IMR-90 (cell line): ENCODE data around the gene GATA2. TPM values are rescaled to one million over a fixed set of nuclear protein-coding genes. Genes with fewer than 3 reads are reported as not detected.

Experiments
- ATAC-seq: fragments of 200-7000 bp; cut with Tn5 transposase; 2 replicates; pipeline ENCODE4 v1.9.1; 2020; ENCODE audit warnings: low read depth, mild to moderate bottlenecking, moderate library complexity
- BruUV-seq: library from RNA; stranded (reverse); fragments of 400-500 nt; replicated peaks from 2 replicates; lab custom pipeline; 2021; lab: Mats Ljungman, UMichigan
- CTCF ChIA-PET: fragments of 300-600 bp; formaldehyde crosslinking; extraction: SDS; loops from one replicate; lab custom pipeline; 2021; ENCODE audit warnings: antibody characterized with exemption; lab: Yijun Ruan, JAX
- POLR2A ChIA-PET: fragments of 300-600 bp; sonication (Branson Sonifier 250); formaldehyde crosslinking; loops from one replicate; lab custom pipeline; 2022; ENCODE audit warnings: antibody characterized with exemption; ENCODE audit not compliant: unreplicated experiment; lab: Charles Lee
- DNase-seq: peaks from one replicate; pipeline ENCODE4 v3.0.0; 2013
- H2AFZ ChIP-seq: replicated peaks from 2 replicates; pipeline ENCODE3; 2013; ENCODE audit warnings: low read length, mild to moderate bottlenecking; ENCODE audit not compliant: poor library complexity
- H2AK5ac ChIP-seq: 2 replicates; pipeline ENCODE4 v1.6.1; 2013; ENCODE audit warnings: low read depth, low read length, inconsistent platforms
- H2AK9ac ChIP-seq: replicated peaks from 2 replicates; pipeline ENCODE3; 2013; ENCODE audit warnings: mild to moderate bottlenecking, low read depth, low read length, moderate library complexity; ENCODE audit not compliant: poor library complexity
- H2BK120ac ChIP-seq: 2 replicates; pipeline ENCODE4 v1.6.1; 2013; ENCODE audit warnings: low read depth, low read length, inconsistent platforms
- H2BK15ac ChIP-seq: 3 replicates; pipeline ENCODE4 v1.6.1; 2013; ENCODE audit warnings: low read depth, low read length, inconsistent platforms
- H2BK20ac ChIP-seq: 2 replicates; pipeline ENCODE4 v1.6.1; 2013; ENCODE audit warnings: low read depth, mild to moderate bottlenecking, inconsistent platforms, low read length, moderate library complexity
- H2BK5ac ChIP-seq: 2 replicates; pipeline ENCODE4 v1.6.1; 2013; ENCODE audit warnings: mild to moderate bottlenecking, low read depth, low read length, inconsistent platforms; ENCODE audit not compliant: poor library complexity, severe bottlenecking
- H3K14ac ChIP-seq: replicated peaks from 2 replicates; pipeline ENCODE4 v1.6.1; 2013; ENCODE audit warnings: low read depth, low read length, inconsistent platforms
- H3K18ac ChIP-seq: 2 replicates; pipeline ENCODE4 v1.6.1; 2013; ENCODE audit warnings: low read depth, low read length, control low read depth
- H3K23ac ChIP-seq: 2 replicates; pipeline ENCODE4 v1.6.1; 2013; ENCODE audit warnings: low read depth, low read length, inconsistent platforms
- H3K27ac ChIP-seq: 2 replicates; pipeline ENCODE4 v1.5.1; 2013; ENCODE audit warnings: mild to moderate bottlenecking, control low read depth, low read length; ENCODE audit not compliant: insufficient read depth
- H3K27me3 ChIP-seq: 2 replicates; pipeline ENCODE4 v1.6.1; 2013; ENCODE audit warnings: low read length; ENCODE audit not compliant: control insufficient read depth, insufficient read depth
- H3K36me3 ChIP-seq: 2 replicates; pipeline ENCODE4 v1.6.1; 2013; ENCODE audit warnings: low read length, mixed read lengths; ENCODE audit not compliant: control insufficient read depth, insufficient read depth
- H3K4ac ChIP-seq: 2 replicates; pipeline ENCODE4 v1.6.1; 2013; ENCODE audit warnings: low read depth, low read length, inconsistent platforms
- H3K4me1 ChIP-seq: 2 replicates; pipeline ENCODE4 v1.6.1; 2013; ENCODE audit warnings: low read length, mixed read lengths; ENCODE audit not compliant: control insufficient read depth, insufficient read depth
- H3K4me2 ChIP-seq: 2 replicates; pipeline ENCODE4 v1.6.1; 2013; ENCODE audit warnings: low read depth, mild to moderate bottlenecking, control low read depth, low read length, moderate library complexity
- H3K4me3 ChIP-seq: 2 replicates; pipeline ENCODE4 v1.5.1; 2013; ENCODE audit warnings: low read depth, mild to moderate bottlenecking, control low read depth, low read length, moderate library complexity; ENCODE audit not compliant: insufficient read depth
- H3K56ac ChIP-seq: 2 replicates; pipeline ENCODE4 v1.6.1; 2013; ENCODE audit warnings: low read length, inconsistent platforms; ENCODE audit not compliant: insufficient read depth; ENCODE audit errors: extremely low read depth
- H3K79me1 ChIP-seq, 2 experiments: 2 replicates each; pipeline ENCODE4 v1.6.1; 2013; ENCODE audit warnings: low read length in 2 of 2, inconsistent platforms in 1 of 2, low read depth in 1 of 2
- H3K9ac ChIP-seq: 2 replicates; pipeline ENCODE4 v1.6.1; 2013; ENCODE audit warnings: low read depth, low read length, control low read depth
- H3K9me1 ChIP-seq: 2 replicates; pipeline ENCODE4 v1.6.1; 2013; ENCODE audit warnings: low read length, inconsistent platforms; ENCODE audit not compliant: insufficient read depth
- H3K9me3 ChIP-seq: 2 replicates; pipeline ENCODE4 v1.6.1; 2013; ENCODE audit warnings: low read length; ENCODE audit not compliant: control insufficient read depth, insufficient read depth
- H4K20me1 ChIP-seq: 2 replicates; pipeline ENCODE4 v1.6.1; 2013; ENCODE audit warnings: low read length, inconsistent platforms; ENCODE audit not compliant: insufficient read depth
- H4K5ac ChIP-seq: 2 replicates; pipeline ENCODE4 v1.6.1; 2013; ENCODE audit warnings: mild to moderate bottlenecking, low read depth, low read length, control low read depth
- H4K8ac ChIP-seq, 2 experiments: 2 replicates each; pipeline ENCODE4 v1.6.1; 2013; ENCODE audit warnings: low read depth in 2 of 2, low read length in 2 of 2, control low read depth in 1 of 2, inconsistent platforms in 1 of 2
- H4K91ac ChIP-seq: 2 replicates; pipeline ENCODE4 v1.6.1; 2013; ENCODE audit warnings: low read depth, low read length, inconsistent platforms; ENCODE audit not compliant: insufficient read depth
- BHLHE40 ChIP-seq: fragments of 150-350 bp; IDR thresholded peaks from 2 replicates; pipeline ENCODE4 v1.6.1; 2016; ENCODE audit warnings: mild to moderate bottlenecking, low read depth, low read length
- RAD21 ChIP-seq: IDR thresholded peaks from 2 replicates; pipeline ENCODE4 v1.6.1; 2012; ENCODE audit warnings: low read length, improper control_type of control experiment
- SMC3 ChIP-seq: fragments of 150-350 bp; IDR thresholded peaks from 2 replicates; pipeline ENCODE4 v1.6.1; 2016; ENCODE audit warnings: low read depth, mild to moderate bottlenecking, antibody characterized with exemption, low read length, moderate library complexity
- WGBS, 2 experiments: methylation state at CpG; one replicate each; pipeline versions ENCODE4 v1.1.5 to v1.1.7; 2013; ENCODE audit warnings: missing lambda C conversion rate in 2 of 2; ENCODE audit not compliant: insufficient read length in 1 of 2; ENCODE audit errors: extremely low coverage in 2 of 2; 5-methylcytosine and 5-hydroxymethylcytosine counted together
- dilution Hi-C: fragments of 300-500 bp; cut with HindIII; formaldehyde crosslinking; loops from one replicate; pipeline ENCODE4 v1.14.3; 2018; ENCODE audit warnings: low sequenced_read_pairs; ENCODE audit not compliant: unreplicated experiment
- in situ Hi-C: fragments of 300-500 bp; cut with MboI; formaldehyde crosslinking; loops from 3 replicates; pipeline ENCODE4 v1.14.3; 2019; ENCODE audit warnings: low sequenced_read_pairs, inconsistent platforms, mixed read lengths
- intact Hi-C: fragments of 100-400 bp; cut with micrococcal nuclease; formaldehyde crosslinking; loops from 2 replicates; pipeline ENCODE4 v1.10.0; 2022
- polyA plus RNA-seq, 3 experiments: library from polyadenylated mRNA; depleted of rRNA; stranded (reverse); fragments of >200 nt; gene quantifications; 2 replicates each; pipeline ENCODE4 v1.2.3, GENCODE V29; 2012; ENCODE audit warnings: low replicate concordance in 1 of 3
- total RNA-seq: library from RNA; depleted of rRNA; stranded (reverse); fragments of >200 nt; gene quantifications from 2 replicates; pipeline ENCODE4 v1.2.3, GENCODE V29; 2012

The GATA2 gene
- total and polyA plus RNA-seq, 2 of the 4 experiments (the other 2 are of a cell fraction), result 2.2 to 13.5 TPM

DNA sequence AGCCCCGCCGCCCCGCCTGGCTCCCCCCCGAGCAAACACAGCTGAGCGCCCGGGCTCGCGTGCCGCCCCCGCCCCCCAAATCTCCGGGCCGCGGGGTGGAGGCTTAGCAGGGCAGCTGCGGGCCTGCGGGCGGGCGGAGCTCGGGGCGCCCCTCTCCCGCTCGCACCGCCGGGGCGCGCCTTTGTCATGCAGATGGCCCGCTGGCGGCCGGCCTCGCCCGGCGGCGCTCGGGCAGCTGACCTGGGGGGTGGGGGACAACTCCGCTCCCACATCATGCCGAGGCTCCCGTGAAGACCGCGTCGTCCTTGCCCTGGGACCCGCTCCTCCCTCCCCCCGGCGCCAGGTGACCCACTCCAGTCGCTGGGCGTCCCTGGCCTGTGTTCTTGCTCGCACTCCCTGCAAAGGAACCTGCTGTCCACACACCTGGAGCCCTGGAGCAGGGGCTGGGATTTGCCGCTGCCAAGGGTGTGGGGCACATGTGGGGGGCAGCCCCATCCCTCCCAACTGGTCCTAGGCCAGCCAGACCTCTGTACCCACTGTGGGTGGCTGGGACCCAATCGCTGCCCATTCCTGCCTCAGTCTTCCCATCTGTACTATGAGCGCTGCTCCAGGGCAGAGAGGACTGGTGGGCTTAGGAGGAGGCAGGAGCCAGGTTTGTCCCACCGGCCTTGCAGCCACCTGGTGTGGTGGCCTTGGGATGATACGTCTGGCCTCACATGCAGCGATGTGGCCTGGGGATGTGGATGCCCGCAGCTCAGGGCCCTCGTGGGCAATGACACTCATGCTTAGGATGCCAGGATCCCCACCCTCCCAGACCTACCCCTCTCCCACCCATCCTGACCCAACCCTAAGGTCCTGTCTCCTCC lies 59.8 kb downstream of the GATA2 start:
- H4K5ac ChIP-seq, result no peak overlapping the region
- BruUV-seq, result no TSS peak

More for the DNA sequence above, 59.8 kb downstream of the GATA2 start:
- Histone ChIP-seq H4K91ac (no peak overlapping the region), H4K8ac (no peak overlapping the region), H3K4me2 (peak overlapping the region; percentile 22; the same call in 1 of the 2 replicates), H3K23ac (no peak overlapping the region), H4K20me1 (no peaks in the 10 kb centered on the region; the same call in 1 of the 2 replicates), H3K36me3 (no peaks in the 10 kb centered on the region), H3K18ac (no peak overlapping the region), H2AK9ac (no peak overlapping the region), H3K27me3 (peaks cover 71% of the 10 kb centered on the region), H3K4me3 (no peak overlapping the region; the same call in 1 of the 2 replicates), H2AFZ (peak overlapping the region; percentile 44), H2BK15ac (no peak overlapping the region), H3K9me3 (peaks cover 3% of the 10 kb centered on the region; the same call in 1 of the 2 replicates), H3K9me1 (no peaks in the 10 kb centered on the region), H3K14ac (no peak overlapping the region), H3K56ac (no peak overlapping the region), H3K4ac (no peak overlapping the region), H3K27ac (no peak overlapping the region), H2BK20ac (no peak overlapping the region), H2BK5ac (no peak overlapping the region), H3K9ac (no peak overlapping the region), H2BK120ac (no peak overlapping the region), H3K79me1 (no peaks in the 10 kb centered on the region), H2AK5ac (no peak overlapping the region), H3K4me1 (peaks cover 2% of the 10 kb centered on the region; the same call in 1 of the 2 replicates)
- 0 out of 2 replicates have a peak, but pooled peaks have one; percentile 4 for TF ChIP-seq SMC3
- no peak for TF ChIP-seq BHLHE40
- TF ChIP-seq RAD21, result 0 out of 2 replicates have a peak, but pooled peaks have one; percentile 9
- no peak for DNase-seq
- intact Hi-C loops (no loop called here), in situ Hi-C loops (loop anchor here (5.0 kb wide), 1 partner anchor 69 kb away; no protein-coding TSS in a partner anchor), dilution Hi-C loops (no loop called here)
- 2% methylated on average over 17 of the region's 53 CpGs; no CpG with 5 or more reads in 1 of the 2 experiments for WGBS, 2 experiments
- POLR2A ChIA-PET, result no interaction called here
- CTCF ChIA-PET, result interaction anchor here (0.9 kb wide), 1 partner anchor 175 kb away, joined by 3 read pairs; no protein-coding TSS in a partner anchor
- ATAC-seq, result peak; percentile 65
